ENCODE data around the gene ZNF568.
A peak's percentile ranks its signal among the peaks of the same experiment; 100 is the strongest.

ZNF568 gene

DNA sequence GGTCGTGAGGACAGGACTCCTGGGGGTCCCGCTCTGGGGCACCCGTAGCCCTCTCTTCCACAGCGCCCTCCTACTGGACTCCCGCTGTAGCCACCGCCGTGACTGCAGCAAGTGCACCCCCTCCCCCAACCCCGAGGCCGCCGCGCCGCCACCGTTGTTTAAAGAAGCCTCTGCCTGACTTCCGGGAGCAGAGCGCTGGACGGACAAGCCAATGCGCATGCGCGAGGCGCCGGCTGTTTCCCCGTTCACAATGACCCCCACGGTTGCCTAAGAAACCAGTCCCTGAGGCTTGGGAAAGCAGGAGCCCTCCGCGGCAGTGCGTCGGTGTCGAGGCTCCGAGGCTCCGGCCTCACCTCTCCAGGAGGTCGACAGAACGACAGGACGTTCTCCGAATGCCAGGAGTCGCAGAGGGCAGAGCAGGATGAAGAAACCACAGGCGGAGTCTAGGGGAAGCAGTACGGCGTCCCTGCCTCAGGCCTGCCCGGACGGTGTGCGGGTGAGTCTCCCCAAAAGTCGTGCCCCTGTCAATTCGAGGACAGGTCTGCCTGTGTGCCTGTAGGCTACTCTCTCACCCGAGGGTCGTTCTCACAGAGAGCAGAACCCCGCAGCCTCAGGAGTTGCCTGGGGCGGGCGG lies 91.6 kb downstream of the ZNF568 start:
- DNase-seq: peak; percentile 45

DNA sequence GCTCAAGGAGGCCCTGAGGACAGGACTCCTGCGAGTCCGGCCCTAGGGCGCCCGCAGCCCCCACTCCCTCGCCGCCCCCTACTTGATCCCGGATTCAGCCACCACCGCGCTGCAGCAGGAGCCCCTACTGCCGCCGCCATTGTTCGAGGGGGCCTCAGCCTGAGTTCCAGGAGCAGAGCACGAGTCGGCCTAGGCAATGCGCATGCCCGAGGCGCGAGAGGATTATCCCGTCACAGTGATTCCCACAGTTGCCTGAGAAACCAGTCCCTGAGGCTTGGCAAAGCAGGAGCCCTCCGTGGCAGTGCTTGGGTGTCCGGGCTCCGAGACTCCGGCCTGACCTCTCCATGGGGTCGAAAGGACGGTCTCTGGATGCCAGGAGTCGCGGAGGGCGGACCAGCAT lies 93.7 kb downstream of the ZNF568 start:
- no peak for DNase-seq

DNA sequence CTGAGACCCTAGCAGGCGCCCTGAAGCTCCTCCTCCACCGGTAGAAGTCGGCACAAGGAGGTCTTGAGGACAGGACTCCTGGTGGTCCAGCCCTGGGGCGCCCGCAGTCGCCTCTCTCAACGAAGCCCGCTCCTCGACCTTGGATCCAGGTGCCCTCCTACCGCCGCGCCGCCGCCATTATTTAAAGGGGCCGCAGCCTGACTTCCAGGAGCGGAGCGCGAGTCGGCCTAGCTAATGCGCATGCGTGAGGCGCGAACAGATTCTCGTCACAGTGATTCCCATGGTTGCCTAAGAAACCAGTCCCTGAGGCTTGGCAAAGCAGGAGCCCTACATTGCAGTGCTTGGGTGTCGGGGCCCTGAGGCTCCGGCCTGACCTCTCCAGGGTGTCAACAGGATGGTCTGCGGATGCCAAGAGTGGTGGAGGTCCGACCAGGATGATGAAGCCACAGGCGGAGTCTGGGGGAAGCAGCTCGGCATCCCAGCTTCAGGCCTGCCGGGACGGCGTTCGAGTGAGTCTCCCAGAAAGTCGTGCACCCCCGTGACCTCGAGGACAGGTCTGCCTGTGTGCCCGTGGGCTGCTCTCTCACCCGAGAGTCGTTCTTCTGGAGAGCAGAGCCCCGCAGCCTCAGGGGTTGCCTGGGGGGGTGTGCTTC lies 96.1 kb downstream of the ZNF568 start:
- no peak for DNase-seq

DNA sequence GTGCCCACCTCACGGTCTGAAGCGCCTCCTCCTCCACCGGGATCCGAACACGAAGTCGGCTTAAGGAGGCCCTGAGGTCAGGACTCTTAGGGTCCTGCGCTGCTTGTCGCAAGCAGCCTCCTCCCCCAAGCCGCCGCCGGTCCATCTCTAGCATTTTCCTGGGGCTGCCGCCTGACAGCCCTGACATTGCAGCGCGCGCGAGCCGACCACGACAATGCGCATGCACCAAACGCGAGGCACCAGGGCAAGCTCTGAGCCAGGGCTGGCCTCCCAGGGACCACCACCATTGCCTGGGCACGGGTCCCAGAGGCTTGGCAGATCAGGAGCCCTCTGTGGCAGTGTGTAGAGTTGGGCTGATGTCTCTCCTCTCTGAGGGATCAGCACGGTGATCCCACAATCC lies 98.3 kb downstream of the ZNF568 start:
- DNase-seq: no peak

DNA sequence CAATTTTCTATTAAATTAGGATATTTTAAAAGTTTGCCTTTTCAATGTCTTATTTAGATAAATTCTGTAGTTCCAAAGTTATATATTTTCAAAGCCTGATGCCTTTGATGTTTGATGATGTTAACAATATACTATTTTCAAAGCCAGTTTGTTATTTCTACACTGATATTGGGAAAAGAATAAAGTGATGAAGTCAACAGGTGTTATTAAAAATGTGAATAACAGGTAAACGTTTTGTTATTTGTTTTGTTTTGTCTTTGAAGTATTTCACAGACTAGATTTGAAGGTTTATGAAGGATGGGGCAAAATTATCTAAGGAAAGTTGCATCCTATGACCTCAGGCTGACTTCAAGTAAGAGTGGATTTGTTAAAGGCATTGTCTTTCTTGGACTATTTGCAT lies 129.0 kb downstream of the ZNF568 start:
- no peak for DNase-seq
